Keratinocyte (primary cell): Measurements from ENCODE around the gene ANXA4.

Source experiments
- CTCF ChIP-seq, 3 experiments: IDR thresholded peaks in 1 of 3; conservative IDR thresholded peaks in 1 of 3; optimal IDR thresholded peaks in 1 of 3; 2 replicates in 2 of 3; 3 replicates in 1 of 3; pipeline versions ENCODE3 to v1.5.1; 2011; ENCODE audit warnings: low read length in 3 of 3, mild to moderate bottlenecking in 3 of 3, moderate library complexity in 2 of 3, control low read depth in 1 of 3, inconsistent platforms in 1 of 3; ENCODE audit not compliant: insufficient read depth in 2 of 3; ENCODE audit errors: extremely low read depth in 1 of 3
- EZH2 ChIP-seq: IDR thresholded peaks from one replicate; pipeline ENCODE4 v1.6.1; 2012; ENCODE audit warnings: inconsistent platforms, mild to moderate bottlenecking, low read length, moderate library complexity

- no peak for TF ChIP-seq CTCF (optimal IDR thresholded peaks at IDR 0.05 in 1 of 3, IDR thresholded peaks at IDR 0.05 in 1 of 3, conservative IDR thresholded peaks at IDR 0.05 in 1 of 3; ENCODE audit: extremely low read depth in 1 of 3, insufficient read depth in 2 of 3, low read length in 3 of 3)
- no peak for TF ChIP-seq EZH2
These were observed 35.2 kb downstream of the ANXA4 start for GRCh38 chr2:69776886-69777785.
